Neural progenitor cell (in vitro differentiated cells): ENCODE data around the gene TWF2.

Experiments used
- CTCF ChIP-seq: fragments of 200-600 bp; sonication (generic); IDR thresholded peaks from 2 replicates; pipeline ENCODE4 v1.5.1; 2017; ENCODE audit warnings: antibody characterized with exemption, mild to moderate bottlenecking
- EZH2 ChIP-seq: fragments of 200-600 bp; sonication (generic); IDR thresholded peaks from 2 replicates; pipeline ENCODE4 v1.6.1; 2017; ENCODE audit warnings: antibody characterized with exemption, mild to moderate bottlenecking, moderate library complexity

GRCh38 chr3:52233108-52233591 lies 5.8 kb downstream of the TWF2 start:
- TF ChIP-seq CTCF (no peak), EZH2 (no peak)
